Mammary epithelial cell (primary cell): ENCODE data around the gene MTG2.

ENCODE experiments used
- EZH2 ChIP-seq: IDR thresholded peaks from 2 replicates; pipeline ENCODE4 v1.6.1; 2012; ENCODE audit warnings: low read length, inconsistent platforms, borderline replicate concordance
- TF ChIP-seq, protein P1 (sequence below), 2 donors: IDR thresholded peaks in 1 of 2; conservative IDR thresholded peaks in 1 of 2; 2 replicates each; pipeline ENCODE4 v1.5.1; 2011 to 2012; ENCODE audit warnings: inconsistent platforms in 2 of 2, low read length in 2 of 2, mild to moderate bottlenecking in 2 of 2, control low read depth in 1 of 2, low read depth in 1 of 2; ENCODE audit not compliant: insufficient read depth in 1 of 2; ENCODE audit errors: extremely low read depth in 1 of 2

GRCh38 chr20:62242176-62242575, 59.3 kb downstream of the MTG2 start:
- TF ChIP-seq, protein P1, sequence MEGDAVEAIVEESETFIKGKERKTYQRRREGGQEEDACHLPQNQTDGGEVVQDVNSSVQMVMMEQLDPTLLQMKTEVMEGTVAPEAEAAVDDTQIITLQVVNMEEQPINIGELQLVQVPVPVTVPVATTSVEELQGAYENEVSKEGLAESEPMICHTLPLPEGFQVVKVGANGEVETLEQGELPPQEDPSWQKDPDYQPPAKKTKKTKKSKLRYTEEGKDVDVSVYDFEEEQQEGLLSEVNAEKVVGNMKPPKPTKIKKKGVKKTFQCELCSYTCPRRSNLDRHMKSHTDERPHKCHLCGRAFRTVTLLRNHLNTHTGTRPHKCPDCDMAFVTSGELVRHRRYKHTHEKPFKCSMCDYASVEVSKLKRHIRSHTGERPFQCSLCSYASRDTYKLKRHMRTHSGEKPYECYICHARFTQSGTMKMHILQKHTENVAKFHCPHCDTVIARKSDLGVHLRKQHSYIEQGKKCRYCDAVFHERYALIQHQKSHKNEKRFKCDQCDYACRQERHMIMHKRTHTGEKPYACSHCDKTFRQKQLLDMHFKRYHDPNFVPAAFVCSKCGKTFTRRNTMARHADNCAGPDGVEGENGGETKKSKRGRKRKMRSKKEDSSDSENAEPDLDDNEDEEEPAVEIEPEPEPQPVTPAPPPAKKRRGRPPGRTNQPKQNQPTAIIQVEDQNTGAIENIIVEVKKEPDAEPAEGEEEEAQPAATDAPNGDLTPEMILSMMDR (conservative IDR thresholded peaks at IDR 0.05 in 1 of 2, IDR thresholded peaks at IDR 0.05 in 1 of 2; ENCODE audit: extremely low read depth in 1 of 2, insufficient read depth in 1 of 2, low read depth in 1 of 2, low read length in 2 of 2) = no peak
- TF ChIP-seq EZH2 = no peak
